GM18520 (cell line): ENCODE results near the gene PGM3.
A peak's percentile ranks its signal among the peaks of the same experiment; 100 is the strongest.
"Not testable (repeated sequence)": the region's sequence is repeated elsewhere in the genome, so short reads cannot be mapped to it uniquely, and the experiment has no call there.

Experiments
- ATAC-seq: cut with Tn5 transposase; IDR thresholded peaks from one replicate; pipeline ENCODE4 v1.9.1; 2021; ENCODE audit not compliant: unreplicated experiment

The PGM3 gene

GRCh38 chr6:83192871-83193746 is at the start of gene PGM3, which contains the start of gene RWDD2A:
Gene PGM3 (minus strand): TSS chr6:83193265. CDS start chr6:83191012, 2,253 bp downstream.
Gene RWDD2A (plus strand): TSS chr6:83193357. CDS start chr6:83194452, 1,095 bp downstream.
- peak; percentile 98 for ATAC-seq

GRCh38 chr6:83231146-83231545 is 38.1 kb upstream of the PGM3 start:
- ATAC-seq: no peak

- ATAC-seq: no peak
Measured at GRCh38 chr6:83226517-83226916, 33.5 kb upstream of the PGM3 start.

GRCh38 chr6:83221889-83222479 is 28.9 kb upstream of the PGM3 start:
- ATAC-seq: no peak

GRCh38 chr6:83221276-83221675 is 28.2 kb upstream of the PGM3 start:
- ATAC-seq: no peak

DNA sequence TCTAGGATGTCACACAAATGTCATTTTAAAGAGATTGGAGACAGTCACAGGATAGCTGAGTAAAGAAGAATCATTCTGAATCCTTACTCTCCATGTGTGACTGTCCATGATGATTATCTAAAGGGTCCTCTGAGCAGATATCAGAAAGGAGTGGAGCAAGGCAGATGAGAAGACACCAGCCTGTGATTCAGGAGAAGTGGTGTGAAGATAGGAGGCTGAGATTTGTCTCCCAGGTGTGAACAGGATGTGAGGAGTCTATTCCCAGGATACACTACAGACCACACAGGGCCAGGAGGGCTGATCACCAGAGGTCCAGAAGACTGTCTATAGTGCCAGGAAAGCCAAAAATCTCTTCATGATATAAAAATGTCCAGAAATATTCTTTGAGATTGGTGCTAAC is 27.1 kb upstream of the PGM3 start:
- no peak for ATAC-seq

DNA sequence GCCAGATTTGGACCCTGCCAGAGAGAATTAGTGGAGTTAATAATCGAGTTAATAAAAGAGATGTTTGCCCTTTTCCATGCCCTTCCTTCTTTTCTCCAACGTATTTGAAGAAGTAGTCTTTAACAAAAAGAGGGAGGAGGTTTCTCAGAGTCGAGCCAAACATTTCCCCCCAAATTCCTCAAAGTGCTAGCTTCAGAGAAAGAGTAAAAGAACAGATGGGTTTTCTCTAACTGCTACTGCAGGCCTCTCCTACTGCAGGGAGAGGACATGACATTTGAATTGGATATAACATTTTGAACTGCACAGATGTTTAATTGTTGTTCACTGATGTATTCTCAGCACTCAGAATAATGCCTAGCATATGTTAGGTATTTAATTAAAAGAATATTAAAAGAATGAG is 25.6 kb upstream of the PGM3 start:
- ATAC-seq: no peak

DNA sequence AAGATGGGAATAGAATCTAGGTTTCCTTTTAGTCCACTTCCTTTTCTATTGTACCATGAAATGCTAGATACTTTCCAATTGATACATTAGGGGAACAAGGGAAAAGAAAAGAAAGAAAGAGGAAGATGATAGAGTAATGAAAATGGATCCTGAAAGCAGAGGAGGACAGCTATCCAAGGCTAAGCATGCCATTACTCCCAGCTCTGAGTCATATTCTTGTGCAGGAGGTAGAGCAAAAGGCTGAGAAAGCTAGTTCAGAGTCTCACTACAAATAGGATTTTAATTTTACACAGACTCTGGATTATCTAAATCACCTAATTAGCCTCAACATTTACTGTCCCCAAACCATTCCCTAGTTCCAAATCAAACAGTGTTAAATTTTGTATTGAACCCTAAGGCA is 23.7 kb upstream of the PGM3 start:
- ATAC-seq: no peak

- ATAC-seq: peak; percentile 99
Measured at GRCh38 chr6:83215131-83216047, 22.3 kb upstream of the PGM3 start.

DNA sequence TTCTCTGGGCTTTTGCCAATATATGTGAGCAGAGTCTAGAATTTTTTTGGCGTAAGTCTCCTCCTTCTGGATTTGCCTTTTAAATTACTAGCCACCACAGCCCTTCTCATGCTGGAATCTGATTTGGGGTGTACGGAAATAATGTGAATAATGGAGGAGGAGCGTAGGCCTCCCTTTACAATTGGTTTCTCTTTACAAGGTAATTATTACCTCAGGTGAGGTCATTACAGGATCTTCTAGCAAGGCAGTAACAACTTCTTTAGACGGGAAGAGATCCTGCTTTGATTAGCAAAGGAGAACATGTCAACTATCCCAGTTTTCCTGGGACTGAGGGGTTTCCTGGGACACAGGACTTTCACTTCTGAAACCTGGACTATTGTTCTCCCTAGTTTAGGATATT is 9.0 kb upstream of the PGM3 start:
- no peak for ATAC-seq

GRCh38 chr6:83199863-83200225 is 6.8 kb upstream of the PGM3 start:
- no peak for ATAC-seq

GRCh38 chr6:83199173-83199862 is 6.3 kb upstream of the PGM3 start:
- ATAC-seq: peak; percentile 56

GRCh38 chr6:83198486-83199172 is 5.6 kb upstream of the PGM3 start:
- ATAC-seq: no peak

DNA sequence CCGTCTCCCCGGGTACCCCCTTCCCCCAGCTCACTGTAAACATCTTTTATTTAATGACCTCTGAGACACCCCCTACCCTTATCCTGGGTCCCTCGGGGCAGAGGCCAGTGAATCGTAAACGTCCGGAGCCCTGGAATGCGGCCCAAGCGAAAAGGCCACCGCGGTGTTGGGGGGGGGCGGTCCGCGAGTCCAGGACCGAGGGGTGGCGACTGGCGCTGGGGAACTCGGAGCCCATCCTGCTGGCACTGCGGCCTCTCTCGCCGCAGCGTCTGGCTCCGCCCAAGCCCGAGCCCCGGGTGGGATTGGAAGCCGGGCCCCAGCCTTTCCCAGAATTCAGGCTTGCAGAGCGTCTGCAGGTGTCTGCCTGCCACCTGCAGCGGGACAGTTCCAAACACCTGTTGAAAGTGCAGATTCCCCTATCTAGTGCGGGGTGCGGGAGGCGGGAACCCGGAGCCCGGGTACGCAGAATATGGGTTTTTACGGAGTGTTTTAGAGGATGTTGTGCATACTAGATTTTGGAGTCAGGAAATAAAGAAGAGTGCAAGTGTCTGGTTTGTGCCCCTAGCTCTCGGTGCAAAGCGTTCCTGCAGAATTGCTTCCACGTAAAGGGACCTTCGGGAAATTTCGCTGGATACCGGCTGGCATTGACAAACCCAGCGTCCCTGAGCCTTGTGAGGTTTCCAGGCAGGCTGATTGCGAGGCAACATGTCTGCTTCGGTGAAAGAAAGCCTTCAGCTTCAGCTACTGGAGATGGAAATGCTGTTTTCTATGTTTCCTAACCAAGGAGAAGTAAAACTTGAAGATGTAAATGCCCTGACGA is 892 bp upstream of the PGM3 start:
- ATAC-seq: no peak

DNA sequence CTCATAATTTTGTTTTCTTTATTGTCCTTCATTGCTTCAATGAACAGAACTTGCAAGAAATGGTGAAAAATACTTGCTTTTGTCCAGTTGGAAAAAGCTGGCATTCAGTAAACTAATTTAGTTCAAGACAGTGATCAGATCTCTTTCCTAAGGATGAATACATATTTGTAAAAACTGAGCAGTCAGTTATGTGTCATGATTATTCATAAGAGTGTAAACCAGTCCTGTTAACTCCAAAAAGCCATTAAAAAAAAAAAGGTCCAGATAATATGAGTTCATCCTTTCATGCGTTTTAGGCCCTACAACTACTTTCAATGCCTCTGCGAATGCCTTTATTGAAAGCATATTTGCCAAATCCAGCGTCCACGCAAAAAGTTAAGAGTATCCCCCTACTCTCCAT is 609 bp downstream of the PGM3 start:
- no peak for ATAC-seq

DNA sequence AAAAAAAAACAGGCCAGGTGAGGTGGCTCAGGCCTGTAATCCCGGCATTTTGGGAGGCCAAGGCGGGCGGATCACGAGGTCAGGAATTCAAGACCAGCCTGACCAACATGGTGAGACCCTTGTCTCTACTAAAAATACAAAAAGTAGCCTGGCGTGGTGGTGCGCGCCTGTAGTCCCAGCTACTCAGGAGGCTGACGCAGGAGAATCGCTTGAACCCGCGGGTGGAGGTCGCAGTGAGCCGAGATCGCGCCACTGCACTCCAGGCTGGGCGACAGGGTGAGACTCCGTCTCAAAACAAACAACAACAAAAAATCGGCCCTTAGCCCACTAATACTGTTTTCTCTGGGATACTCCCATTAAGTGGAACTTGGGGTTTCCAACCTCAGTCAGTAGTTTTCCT is 1.1 kb downstream of the PGM3 start:
- ATAC-seq: not testable (repeated sequence)

DNA sequence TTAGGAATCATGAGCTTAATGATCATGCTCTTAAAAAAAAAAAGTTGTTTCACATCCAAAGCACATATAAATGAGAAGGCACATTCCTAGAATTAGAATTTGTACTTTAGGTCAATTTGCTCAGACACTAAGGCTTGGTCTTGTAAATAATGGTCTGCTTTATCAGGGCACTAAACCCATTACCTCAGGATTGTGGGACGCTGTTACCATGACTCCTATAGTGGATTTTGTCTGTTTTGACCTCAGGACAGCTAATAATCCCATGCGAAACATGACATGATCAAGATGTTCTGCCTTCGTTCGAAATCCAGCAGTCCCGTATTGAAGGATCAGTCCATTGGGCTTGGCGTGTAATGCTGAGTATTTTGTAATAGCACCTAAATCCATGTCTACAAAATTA is 2.4 kb downstream of the PGM3 start:
- no peak for ATAC-seq

GRCh38 chr6:83188501-83188900 is 4.6 kb downstream of the PGM3 start:
- ATAC-seq: no peak

- no peak for ATAC-seq
Measured at GRCh38 chr6:83185096-83185495, 8.0 kb downstream of the PGM3 start.
